ENCODE results near the gene ZNF362. TPM values are rescaled to one million over a fixed set of nuclear protein-coding genes. Genes with fewer than 3 reads are reported as not detected.

Gene ZNF362
- total and polyA plus RNA-seq, 4 donors, result 2.3 to 6.3 (median 5.4) TPM

- Histone ChIP-seq H3K36me3 (ENCODE audit: control insufficient read depth in 4 of 4, insufficient read depth in 3 of 4, low read depth in 1 of 4, low read length in 3 of 4) (peaks cover 0 to 2% (median 0%) of the 10 kb centered on the region in 4 donors), H3K9me3 (ENCODE audit: control insufficient read depth in 4 of 4, low read length in 3 of 4) (no peaks in the 10 kb centered on the region), H3K9ac (ENCODE audit: low read depth in 1 of 2, low read length in 2 of 2) (peak overlapping the region in 1 of 2 donors; percentile 97), H3K4me3 (ENCODE audit: low read depth in 1 of 3, low read length in 3 of 3) (peak overlapping the region; percentile 73 to 94 (median 76)), H3K4me1 (ENCODE audit: control insufficient read depth in 4 of 4, insufficient read depth in 4 of 4, low read length in 3 of 4) (peaks cover 0 to 39% (median 20%) of the 10 kb centered on the region in 4 donors), H3K27ac (ENCODE audit: low read depth in 1 of 2, low read length in 2 of 2) (peak overlapping the region; percentile 84 to 97), H3K27me3 (ENCODE audit: control insufficient read depth in 4 of 4, insufficient read depth in 4 of 4, low read length in 3 of 4) (no peaks in the 10 kb centered on the region)
- WGBS, result under 1% methylated on average over 104 of the region's 104 CpGs
- peak; percentile 88 for DNase-seq (ENCODE audit: low spot score)
- TF ChIP-seq FOXA2 (IDR thresholded peaks at IDR 0.05) (no peak), HNF4G (IDR thresholded peaks at IDR 0.05) (no peak), REST (IDR thresholded peaks at IDR 0.05) (no peak), RAD21 (IDR thresholded peaks at IDR 0.05) (peak in 1 of 2 donors; percentile 8), MAX (IDR thresholded peaks at IDR 0.05) (peak; percentile 51), YY1 (IDR thresholded peaks at IDR 0.05) (peak; percentile 40), NR2F2 (IDR thresholded peaks at IDR 0.05) (peak; percentile 64), SP1 (IDR thresholded peaks at IDR 0.05) (peak; percentile 28)
These were observed 93.7 kb downstream of the ZNF362 start for GRCh38 chr1:33349778-33350610.

Small RNA genes within 50 kb of the gene (small RNA-seq; reads per million reads assigned to genes)
- gene RN7SKP16, result not detected

Other genes starting within 250 kb of the ZNF362 start
- gene AK2, start 219.6 kb upstream of the ZNF362 start, total RNA-seq, result 100 to 1,000 TPM in 1 of 2 donors, 10 to 100 TPM in 1; 34.2 to 181 TPM
- 100 to 1,000 TPM; 101 to 128 TPM for gene AK2, start 219.6 kb upstream of the ZNF362 start, polyA plus RNA-seq
- 1 to 10 TPM in 1 of 2 donors, under 1 TPM in 1; 0.79 to 2.6 TPM for gene AZIN2, start 175.3 kb upstream of the ZNF362 start, total RNA-seq
- under 1 TPM; 0.68 to 0.69 TPM for gene AZIN2, start 175.3 kb upstream of the ZNF362 start, polyA plus RNA-seq
- 1 to 10 TPM; 1.1 to 1.3 TPM for gene TRIM62, start 74.4 kb upstream of the ZNF362 start, total RNA-seq
- 1 to 10 TPM in 1 of 2 donors, under 1 TPM in 1; 0.60 to 1.2 TPM for gene TRIM62, start 74.4 kb upstream of the ZNF362 start, polyA plus RNA-seq
- not detected for gene A3GALT2, start 64.6 kb downstream of the ZNF362 start, total RNA-seq
- not detected for gene A3GALT2, start 64.6 kb downstream of the ZNF362 start, polyA plus RNA-seq
- 10 to 100 TPM; 27.0 to 67.8 TPM for gene PHC2, start 174.6 kb downstream of the ZNF362 start, total RNA-seq
- 10 to 100 TPM; 19.1 to 62.3 TPM for gene PHC2, start 174.6 kb downstream of the ZNF362 start, polyA plus RNA-seq
- 1 to 10 TPM; 1.8 to 2.3 TPM for gene ZSCAN20, start 216.2 kb downstream of the ZNF362 start, total RNA-seq
- gene ZSCAN20, start 216.2 kb downstream of the ZNF362 start, polyA plus RNA-seq, result under 1 TPM; 0.48 to 0.92 TPM

Data from liver (tissue), 10 donors.